ENCODE measurements around the gene GASK1A.

The GASK1A gene

GRCh38 chr3:42988566-42988965 is 9.5 kb downstream of the GASK1A start:
- DNase-seq (ENCODE audit: low spot score) = no peak
- TF ChIP-seq CTCF (IDR thresholded peaks at IDR 0.05; ENCODE audit: extremely low read depth, insufficient read depth, missing control alignments) = no peak
- in situ Hi-C loops (cut with MboI; ENCODE audit: low pct_unique_long_range_greater_than_20kb, low sequenced_read_pairs, unreplicated experiment) = no loop called here

GRCh38 chr3:42991341-42992315 is 12.5 kb downstream of the GASK1A start:
- in situ Hi-C loops (cut with MboI; ENCODE audit: low pct_unique_long_range_greater_than_20kb, low sequenced_read_pairs, unreplicated experiment) = no loop called here
- no peak for TF ChIP-seq CTCF (IDR thresholded peaks at IDR 0.05; ENCODE audit: extremely low read depth, insufficient read depth, missing control alignments)
- no peak for DNase-seq (ENCODE audit: low spot score)

GRCh38 chr3:42994595-42994994 is 15.5 kb downstream of the GASK1A start:
- no peak for DNase-seq (ENCODE audit: low spot score)
- TF ChIP-seq CTCF (IDR thresholded peaks at IDR 0.05; ENCODE audit: extremely low read depth, insufficient read depth, missing control alignments) = no peak
- in situ Hi-C loops (cut with MboI; ENCODE audit: low pct_unique_long_range_greater_than_20kb, low sequenced_read_pairs, unreplicated experiment) = no loop called here

- no peak for TF ChIP-seq CTCF (IDR thresholded peaks at IDR 0.05; ENCODE audit: extremely low read depth, insufficient read depth, missing control alignments)
- in situ Hi-C loops (cut with MboI; ENCODE audit: low pct_unique_long_range_greater_than_20kb, low sequenced_read_pairs, unreplicated experiment) = no loop called here
Observed at GRCh38 chr3:42996021-42996420, 16.9 kb downstream of the GASK1A start.

GRCh38 chr3:42996633-42997075 is 17.5 kb downstream of the GASK1A start:
- no peak for DNase-seq (ENCODE audit: low spot score)
- in situ Hi-C loops (cut with MboI; ENCODE audit: low pct_unique_long_range_greater_than_20kb, low sequenced_read_pairs, unreplicated experiment) = no loop called here
- TF ChIP-seq CTCF (IDR thresholded peaks at IDR 0.05; ENCODE audit: extremely low read depth, insufficient read depth, missing control alignments) = no peak

More at GRCh38 chr3:42996021-42996420, 16.9 kb downstream of the GASK1A start:
- DNase-seq (ENCODE audit: low spot score) = no peak

- no peak for DNase-seq (ENCODE audit: low spot score)
- in situ Hi-C loops (cut with MboI; ENCODE audit: low pct_unique_long_range_greater_than_20kb, low sequenced_read_pairs, unreplicated experiment) = no loop called here
- TF ChIP-seq CTCF (IDR thresholded peaks at IDR 0.05; ENCODE audit: extremely low read depth, insufficient read depth, missing control alignments) = no peak
Observed at GRCh38 chr3:42999212-42999611, 20.1 kb downstream of the GASK1A start.

All from GM13977 (cell line).